ENCODE data around the gene PRADC1.

- TF ChIP-seq CTCF (IDR thresholded peaks at IDR 0.05) (no peak), POLR2A (IDR thresholded peaks at IDR 0.05) (no peak)
These were observed 13.8 kb upstream of the PRADC1 start for GRCh38 chr2:73246850-73247249.
